IPS DF 4.7 (cell line): ENCODE data around the gene DNAJB7.
"Not testable (repeated sequence)": the region's sequence is repeated elsewhere in the genome, so short reads cannot be mapped to it uniquely, and the experiment has no call there.

ENCODE experiments used
- DNase-seq: peaks from one replicate; pipeline ENCODE4 v3.0.0-alpha.2; 2013; ENCODE audit warnings: low spot score; ENCODE audit errors: extremely low read depth

The DNAJB7 gene

DNA sequence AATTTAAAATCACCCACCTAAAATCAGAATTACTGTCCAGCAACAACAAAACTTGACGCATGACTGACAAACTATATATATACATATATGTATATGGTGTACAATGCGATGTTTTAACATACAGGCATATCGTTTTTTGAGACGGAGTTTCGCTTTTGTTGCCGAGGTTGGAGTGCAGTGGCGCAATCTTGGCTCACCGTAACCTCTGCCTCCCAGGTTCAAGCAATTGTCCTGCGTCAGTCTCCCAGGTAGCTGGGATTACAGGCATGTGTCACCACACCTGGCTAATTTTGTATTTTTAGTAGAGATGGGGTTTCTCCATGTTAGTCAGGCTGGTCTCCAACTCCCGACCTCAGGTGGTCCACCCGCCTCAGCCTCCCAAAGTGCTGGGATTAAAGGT is 16.1 kb downstream of the DNAJB7 start:
- DNase-seq: not testable (repeated sequence)

DNA sequence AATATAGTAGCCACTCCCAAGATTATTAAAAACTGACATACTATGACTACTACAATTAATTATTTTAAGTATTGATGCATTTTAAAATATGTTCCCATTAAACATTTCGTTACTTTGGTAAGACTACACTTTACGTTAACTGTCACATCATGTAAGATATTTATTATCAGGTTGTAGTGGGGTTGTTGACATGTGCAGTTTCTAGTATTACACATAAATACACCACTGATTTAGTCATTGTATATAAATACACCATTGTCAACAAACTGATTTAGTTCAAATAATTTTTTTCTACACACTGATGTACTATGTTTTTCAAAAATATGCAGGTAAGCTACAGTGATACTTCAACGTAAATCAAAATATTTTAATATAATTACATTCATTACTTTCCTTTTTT is 17.0 kb downstream of the DNAJB7 start:
- DNase-seq: no peak

GRCh38 chr22:40838486-40838885 is 23.4 kb downstream of the DNAJB7 start:
- DNase-seq: no peak

- DNase-seq: no peak
Observed at GRCh38 chr22:40834619-40835018, 27.3 kb downstream of the DNAJB7 start.

GRCh38 chr22:40829131-40829530 is 32.8 kb downstream of the DNAJB7 start:
- DNase-seq: no peak

DNA sequence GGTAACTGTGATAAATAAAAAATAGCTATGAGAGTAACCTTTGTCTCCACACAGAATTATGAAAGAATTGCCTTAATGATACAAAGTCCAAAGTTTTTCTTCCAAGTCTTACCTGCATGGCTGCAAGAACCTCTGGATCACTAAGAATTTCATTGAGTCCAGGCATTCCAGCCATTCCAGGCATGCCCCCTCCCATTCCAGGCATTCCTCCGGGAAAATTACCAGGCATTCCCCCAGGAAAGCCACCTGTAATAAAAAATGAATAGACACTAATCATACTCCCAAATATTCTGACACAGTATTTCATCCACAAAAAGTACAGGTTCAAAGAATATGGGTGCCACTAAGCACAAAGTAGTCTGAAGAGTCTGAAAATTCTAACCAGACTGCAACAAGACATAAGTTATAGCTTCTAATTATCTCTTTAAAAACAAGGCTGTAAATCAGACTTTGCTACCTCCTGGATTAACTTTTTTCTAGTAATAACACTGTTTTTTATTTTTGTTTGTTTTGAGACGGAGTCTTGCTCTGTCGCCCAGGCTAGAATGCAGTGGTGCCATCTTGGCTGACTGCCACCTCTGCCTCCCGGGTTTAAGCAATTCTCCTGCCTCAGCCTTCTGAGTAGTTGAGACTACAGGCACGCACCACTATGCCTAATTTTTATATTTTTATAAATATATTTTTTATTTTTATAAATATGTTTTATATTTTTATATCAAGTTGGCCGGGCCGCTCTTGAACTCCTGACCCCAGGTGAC is 34.8 kb downstream of the DNAJB7 start:
- no peak for DNase-seq

GRCh38 chr22:40826292-40826691 is 35.6 kb downstream of the DNAJB7 start:
- not testable (repeated sequence) for DNase-seq

DNA sequence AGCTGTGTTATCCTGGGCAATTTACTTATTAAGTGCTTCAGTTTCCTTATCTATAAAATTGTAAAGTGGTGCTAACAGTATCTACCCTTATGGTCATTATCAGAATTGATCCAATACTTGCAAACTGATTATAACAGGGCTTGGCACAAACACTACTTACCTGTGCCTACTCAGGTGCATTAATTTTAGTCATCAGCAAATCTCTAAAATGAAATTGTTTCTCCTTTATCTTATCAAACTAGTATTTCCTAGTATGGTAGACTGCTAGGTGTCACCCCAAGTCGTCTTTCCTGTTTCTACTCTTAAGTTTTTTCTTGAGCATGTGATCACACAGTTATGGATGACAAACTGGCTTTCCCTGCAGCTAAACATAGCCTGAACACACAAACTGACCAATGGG is 38.5 kb downstream of the DNAJB7 start:
- DNase-seq: no peak

- no peak for DNase-seq
Observed at GRCh38 chr22:40819599-40820140, 42.2 kb downstream of the DNAJB7 start.

DNA sequence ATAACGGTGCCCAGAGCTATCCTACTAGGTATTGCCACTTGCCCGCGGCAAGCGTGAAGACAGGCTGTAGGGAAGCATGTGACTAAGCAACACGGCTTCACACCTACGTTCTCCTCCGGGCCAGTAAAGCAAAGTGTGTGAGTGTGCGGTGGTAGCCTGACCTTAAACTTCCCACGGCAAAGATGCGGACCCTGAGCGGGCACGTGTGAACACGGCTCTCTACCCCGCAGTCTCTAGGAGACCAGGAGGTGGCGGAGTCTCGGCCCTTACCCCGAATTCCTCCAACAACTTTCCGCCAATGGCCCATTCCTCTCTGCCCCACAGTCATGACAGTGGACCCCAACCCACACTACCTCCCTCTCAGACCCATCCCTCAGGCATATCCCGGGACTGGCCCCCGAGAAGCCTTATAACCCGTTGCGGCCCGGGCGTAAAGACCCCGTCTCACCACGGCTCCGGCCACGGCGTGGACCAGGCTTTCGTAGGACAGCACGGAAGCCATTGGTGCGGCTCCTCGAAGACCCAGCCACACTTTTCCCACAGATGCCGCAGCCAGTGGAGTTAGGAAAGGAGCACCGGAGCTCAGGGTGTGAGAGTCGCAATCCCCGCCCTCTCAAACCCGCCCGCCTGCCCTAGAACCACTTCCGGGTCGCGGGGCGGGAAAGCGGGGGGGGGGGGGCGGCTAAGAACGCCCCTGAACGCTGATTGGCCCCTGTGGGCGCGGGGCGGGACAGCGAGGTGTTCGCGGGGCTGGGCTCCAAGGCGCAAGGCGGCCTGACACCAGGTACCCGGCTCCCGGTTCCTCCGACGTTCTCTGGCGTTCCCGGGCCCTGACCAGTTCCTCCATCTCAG is 42.9 kb downstream of the DNAJB7 start, which contains the start of gene SLC25A17:
SLC25A17 (minus strand) TSS at position 600 of the 852 bp plus-strand sequence; CDS start at position 502, 98 bp downstream.
- peak; percentile 36 for DNase-seq

- no peak for DNase-seq
Observed at GRCh38 chr22:40818192-40818746, 43.6 kb downstream of the DNAJB7 start.

DNA sequence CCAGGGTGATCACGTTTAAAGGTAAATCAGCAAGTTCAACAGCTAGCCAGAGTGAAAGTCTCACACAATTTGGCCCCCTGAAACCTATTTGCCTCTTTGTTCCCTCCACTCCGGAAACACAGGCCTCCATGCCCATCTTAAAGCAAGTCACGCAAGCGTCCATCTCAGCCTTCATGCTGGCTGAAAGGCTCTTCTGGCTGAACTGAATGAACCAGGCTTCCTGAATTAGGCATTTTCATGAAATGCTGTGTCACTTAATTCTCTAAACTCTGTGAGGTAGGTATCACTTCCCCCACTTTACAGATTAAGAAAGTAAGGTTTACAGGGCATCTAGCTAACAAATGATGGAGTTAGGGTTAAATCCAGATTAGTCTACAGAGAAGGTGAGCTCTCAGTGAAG is 44.2 kb downstream of the DNAJB7 start:
- no peak for DNase-seq

DNA sequence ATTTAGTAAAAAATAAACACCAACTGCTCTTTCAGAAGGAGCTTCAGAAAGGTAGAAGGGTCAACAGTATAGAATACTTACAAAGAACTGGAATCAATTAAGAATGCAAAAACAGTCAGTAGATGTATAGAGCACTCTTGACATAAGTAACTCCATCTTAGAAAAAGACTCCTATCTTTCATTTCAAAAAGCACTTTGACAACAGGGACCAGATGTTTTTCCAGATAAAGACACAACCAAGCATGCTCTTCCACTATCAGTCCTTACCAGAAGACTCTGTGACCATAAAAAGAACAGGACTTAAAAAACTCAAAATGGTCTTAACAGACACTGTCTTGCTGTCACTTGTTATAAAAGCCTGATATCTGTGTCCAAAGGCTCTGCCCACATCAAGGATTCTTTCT is 48.0 kb downstream of the DNAJB7 start:
- DNase-seq: no peak
